Measurements from ENCODE around the gene KLF15.

KLF15 gene

GRCh38 chr3:126361211-126361610 lies 4.0 kb upstream of the KLF15 start:
- TF ChIP-seq, protein P1, sequence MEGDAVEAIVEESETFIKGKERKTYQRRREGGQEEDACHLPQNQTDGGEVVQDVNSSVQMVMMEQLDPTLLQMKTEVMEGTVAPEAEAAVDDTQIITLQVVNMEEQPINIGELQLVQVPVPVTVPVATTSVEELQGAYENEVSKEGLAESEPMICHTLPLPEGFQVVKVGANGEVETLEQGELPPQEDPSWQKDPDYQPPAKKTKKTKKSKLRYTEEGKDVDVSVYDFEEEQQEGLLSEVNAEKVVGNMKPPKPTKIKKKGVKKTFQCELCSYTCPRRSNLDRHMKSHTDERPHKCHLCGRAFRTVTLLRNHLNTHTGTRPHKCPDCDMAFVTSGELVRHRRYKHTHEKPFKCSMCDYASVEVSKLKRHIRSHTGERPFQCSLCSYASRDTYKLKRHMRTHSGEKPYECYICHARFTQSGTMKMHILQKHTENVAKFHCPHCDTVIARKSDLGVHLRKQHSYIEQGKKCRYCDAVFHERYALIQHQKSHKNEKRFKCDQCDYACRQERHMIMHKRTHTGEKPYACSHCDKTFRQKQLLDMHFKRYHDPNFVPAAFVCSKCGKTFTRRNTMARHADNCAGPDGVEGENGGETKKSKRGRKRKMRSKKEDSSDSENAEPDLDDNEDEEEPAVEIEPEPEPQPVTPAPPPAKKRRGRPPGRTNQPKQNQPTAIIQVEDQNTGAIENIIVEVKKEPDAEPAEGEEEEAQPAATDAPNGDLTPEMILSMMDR (conservative IDR thresholded peaks at IDR 0.05; ENCODE audit: low read depth, low read length): no peak
- DNase-seq (ENCODE audit: low read depth): no peak

GRCh38 chr3:126360714-126361060 lies 3.5 kb upstream of the KLF15 start:
- no peak overlapping the region for H3K4me3 ChIP-seq (ENCODE audit: low read length)
- TF ChIP-seq, protein P1 (conservative IDR thresholded peaks at IDR 0.05; ENCODE audit: low read depth, low read length): no peak
- DNase-seq (ENCODE audit: low read depth): no peak

More at GRCh38 chr3:126361211-126361610, 4.0 kb upstream of the KLF15 start:
- no peak overlapping the region for H3K4me3 ChIP-seq (ENCODE audit: low read length)

DNA sequence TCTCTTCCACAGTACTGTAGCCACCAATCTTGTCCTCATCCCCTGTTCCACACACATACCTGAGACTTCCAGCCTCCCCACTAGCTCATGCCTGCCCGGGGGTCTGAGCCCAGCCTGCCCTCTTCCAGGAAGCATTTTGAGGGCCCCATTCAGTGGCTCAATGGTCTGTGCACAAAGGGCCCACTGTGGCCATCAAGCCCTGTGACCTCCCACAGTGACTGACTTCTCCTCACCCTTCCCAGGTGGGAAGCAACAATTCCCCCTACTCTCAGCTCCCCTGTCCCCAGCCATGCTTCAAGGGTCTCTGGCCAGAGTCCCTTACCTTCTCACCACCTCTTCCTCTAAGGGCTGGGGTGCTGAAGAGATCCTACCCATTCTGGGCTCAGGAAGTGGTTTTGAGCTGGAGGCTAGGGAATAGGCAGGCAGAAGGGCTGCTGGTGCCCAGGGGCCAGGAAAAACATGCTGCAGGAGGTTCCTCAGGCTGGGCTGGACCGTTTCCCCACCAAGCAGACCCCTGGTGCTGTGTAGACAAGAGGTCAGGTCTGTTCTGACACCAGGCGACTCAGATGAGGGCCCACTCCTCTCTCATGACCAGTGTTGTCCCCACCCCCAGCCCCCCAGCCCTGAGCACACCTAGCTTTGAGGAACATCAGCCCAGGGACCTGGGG lies 3.0 kb upstream of the KLF15 start:
- TF ChIP-seq, protein P1 (conservative IDR thresholded peaks at IDR 0.05; ENCODE audit: low read depth, low read length): no peak
- H3K4me3 ChIP-seq (ENCODE audit: low read length): no peak overlapping the region
- no peak for DNase-seq (ENCODE audit: low read depth)

GRCh38 chr3:126358816-126359181 lies 1.6 kb upstream of the KLF15 start:
- H3K4me3 ChIP-seq (ENCODE audit: low read length): no peak overlapping the region
- TF ChIP-seq, protein P1 (conservative IDR thresholded peaks at IDR 0.05; ENCODE audit: low read depth, low read length): no peak
- no peak for DNase-seq (ENCODE audit: low read depth)

GRCh38 chr3:126358038-126358815 lies 1.0 kb upstream of the KLF15 start:
- peak overlapping the region; percentile 61 for H3K4me3 ChIP-seq (ENCODE audit: low read length)

DNA sequence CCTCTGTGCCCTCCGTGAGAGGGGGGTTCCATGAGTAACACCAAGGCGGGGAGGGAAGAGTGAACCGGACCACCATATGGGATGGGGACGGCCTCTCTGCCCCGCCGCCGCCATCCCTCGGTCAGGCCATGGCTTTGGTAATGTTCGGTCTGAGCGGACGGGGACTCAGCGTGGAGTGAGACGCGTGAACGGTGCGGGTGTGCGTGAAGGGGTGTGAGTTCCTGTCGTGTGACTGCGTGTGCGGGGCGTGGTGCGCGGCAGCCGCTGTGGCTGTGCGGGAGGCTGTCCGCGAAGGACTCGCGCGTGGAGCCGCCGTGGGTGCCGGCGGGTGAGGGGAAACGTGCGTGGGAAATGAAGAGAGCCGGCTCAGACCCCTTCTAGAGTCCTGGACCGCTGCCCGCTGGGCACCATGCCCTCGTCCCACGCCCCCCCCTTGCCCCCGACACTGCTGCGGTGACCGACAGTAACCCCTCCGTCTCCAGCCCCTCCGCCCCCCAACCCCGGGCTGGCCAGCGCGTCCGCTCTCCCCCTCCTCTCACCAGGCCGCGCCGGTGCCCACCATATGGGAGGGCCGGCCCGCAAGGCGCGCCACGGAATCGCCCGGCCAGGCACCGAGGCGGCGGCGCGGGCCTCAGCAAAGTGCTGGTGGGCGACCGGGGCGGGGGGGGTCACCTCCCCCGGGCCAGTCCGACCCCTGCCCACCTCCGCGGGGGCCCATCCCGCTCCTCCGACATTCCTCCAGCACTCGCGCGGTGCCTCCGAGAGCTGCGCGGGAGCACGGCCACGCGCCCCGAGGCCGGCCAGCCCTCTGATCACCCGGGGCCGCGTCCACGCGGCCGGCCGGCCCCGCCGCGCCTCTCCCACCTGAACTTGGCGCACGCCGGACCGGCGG lies 589 bp downstream of the KLF15 start:
- peak overlapping the region; percentile 47 for H3K4me3 ChIP-seq (ENCODE audit: low read length)
- DNase-seq (ENCODE audit: low read depth): no peak
- TF ChIP-seq, protein P1 (conservative IDR thresholded peaks at IDR 0.05; ENCODE audit: low read depth, low read length): no peak

More at GRCh38 chr3:126358038-126358815, 1.0 kb upstream of the KLF15 start:
- TF ChIP-seq, protein P1 (conservative IDR thresholded peaks at IDR 0.05; ENCODE audit: low read depth, low read length): no peak
- no peak for DNase-seq (ENCODE audit: low read depth)
